GM21360 (cell line): Measurements from ENCODE around the gene ZFPM1.
"Not testable (repeated sequence)": the region's sequence is repeated elsewhere in the genome, so short reads cannot be mapped to it uniquely, and the experiment has no call there.

Source experiments
- ATAC-seq: cut with Tn5 transposase; IDR thresholded peaks from one replicate; pipeline ENCODE4 v1.9.1; 2021; ENCODE audit warnings: mild to moderate bottlenecking, moderate library complexity; ENCODE audit not compliant: unreplicated experiment

ZFPM1 gene

GRCh38 chr16:88464447-88465318, 11.6 kb downstream of the ZFPM1 start:
- ATAC-seq, result no peak

- ATAC-seq, result no peak
Measured at GRCh38 chr16:88465387-88465983, 12.4 kb downstream of the ZFPM1 start.

GRCh38 chr16:88466175-88466862, 13.2 kb downstream of the ZFPM1 start:
- ATAC-seq, result no peak

- no peak for ATAC-seq
Measured at GRCh38 chr16:88466949-88467348, 13.9 kb downstream of the ZFPM1 start.

GRCh38 chr16:88467541-88467944, 14.5 kb downstream of the ZFPM1 start:
- ATAC-seq, result no peak

GRCh38 chr16:88468275-88469129, 15.4 kb downstream of the ZFPM1 start:
- ATAC-seq, result no peak

GRCh38 chr16:88469615-88470395, 16.7 kb downstream of the ZFPM1 start:
- ATAC-seq, result no peak

GRCh38 chr16:88470396-88470680, 17.3 kb downstream of the ZFPM1 start:
- ATAC-seq, result not testable (repeated sequence)

GRCh38 chr16:88470696-88471095, 17.6 kb downstream of the ZFPM1 start:
- ATAC-seq, result not testable (repeated sequence)

- no peak for ATAC-seq
Measured at GRCh38 chr16:88471115-88471514, 18.0 kb downstream of the ZFPM1 start.

GRCh38 chr16:88471575-88471974, 18.5 kb downstream of the ZFPM1 start:
- ATAC-seq, result no peak

GRCh38 chr16:88472069-88472468, 19.0 kb downstream of the ZFPM1 start:
- ATAC-seq, result no peak

- no peak for ATAC-seq
Measured at GRCh38 chr16:88472637-88473205, 19.6 kb downstream of the ZFPM1 start.

GRCh38 chr16:88473666-88474534, 20.8 kb downstream of the ZFPM1 start:
- no peak for ATAC-seq

- ATAC-seq, result no peak
Measured at GRCh38 chr16:88475037-88475436, 22.0 kb downstream of the ZFPM1 start.

GRCh38 chr16:88476203-88476602, 23.1 kb downstream of the ZFPM1 start:
- ATAC-seq, result no peak

GRCh38 chr16:88476817-88477397, 23.8 kb downstream of the ZFPM1 start:
- ATAC-seq, result no peak

- no peak for ATAC-seq
Measured at GRCh38 chr16:88477631-88478519, 24.8 kb downstream of the ZFPM1 start.
